Omental fat pad (tissue), 4 donors: ENCODE measurements around the gene SLC25A19. TPM values are rescaled to one million over a fixed set of nuclear protein-coding genes. Genes with fewer than 3 reads are reported as not detected.
"Not testable (repeated sequence)": the region's sequence is repeated elsewhere in the genome, so short reads cannot be mapped to it uniquely, and the experiment has no call there.

Experiments
- ATAC-seq: fragments of 150-250 bp; one replicate; pipeline ENCODE4 v1.9.1; 2016; ENCODE audit warnings: mild to moderate bottlenecking, moderate library complexity; ENCODE audit not compliant: low FRiP score
- DNase-seq: peaks from one replicate; pipeline ENCODE4 v3.0.0-alpha.2; 2019; ENCODE audit warnings: low spot score
- total RNA-seq, 4 donors: library from RNA; depleted of rRNA; stranded (reverse); fragments of >200 nt; gene quantifications; one replicate each; pipeline ENCODE4 v1.1.0, GENCODE V29; 2016
- TF ChIP-seq, protein P1 (sequence below), 3 donors: fragments of 450-650 bp; IDR thresholded peaks; one replicate each; pipeline ENCODE4 v1.5.1; 2016 to 2017; ENCODE audit warnings: antibody characterized with exemption in 3 of 3, mild to moderate bottlenecking in 3 of 3, moderate library complexity in 2 of 3

SLC25A19 gene
- total RNA-seq, 4 donors from 2014 or later, result 14.2 to 30.4 (median 19.5) TPM

DNA sequence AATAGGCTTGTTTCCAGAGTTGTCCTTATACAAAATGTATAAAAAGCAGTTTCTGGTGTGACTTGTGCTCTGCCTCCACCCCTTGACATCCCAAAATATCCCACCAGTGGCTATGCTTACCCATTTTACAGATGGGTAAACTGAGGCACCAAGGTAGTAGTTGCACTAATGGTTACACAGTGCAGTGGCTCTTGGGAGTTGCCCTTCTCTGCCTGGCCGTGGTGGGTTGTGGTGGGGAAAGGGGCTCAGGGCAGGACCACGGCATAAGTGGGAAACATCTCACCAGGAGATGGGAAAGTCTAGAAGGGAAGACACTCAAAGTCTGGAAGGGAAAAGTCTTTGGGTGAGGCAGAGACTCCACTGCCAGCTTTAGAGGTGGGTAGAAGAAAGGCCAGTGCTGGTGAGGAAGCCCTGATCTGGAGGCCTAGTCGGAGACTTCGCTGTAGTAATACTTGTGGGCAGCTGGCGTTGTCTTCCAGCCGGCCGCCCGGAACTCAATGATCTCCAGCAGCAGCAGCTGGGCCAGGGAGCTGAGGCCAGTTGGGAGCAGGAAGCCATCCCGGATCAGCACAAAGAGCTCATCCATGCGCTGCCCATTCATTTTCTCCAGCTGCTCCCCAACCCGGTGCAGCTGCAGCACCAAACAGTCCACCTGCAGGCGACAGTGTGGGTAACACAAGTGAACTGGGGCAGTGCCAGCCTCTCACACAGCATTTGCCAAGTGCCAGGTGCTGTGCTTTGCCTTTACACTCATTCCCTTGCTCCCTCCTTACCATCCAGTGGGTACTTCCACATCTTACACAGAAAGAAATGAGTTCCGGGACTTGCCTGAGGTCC is 22.7 kb downstream of the SLC25A19 start:
- ATAC-seq, result no peak
- TF ChIP-seq, protein P1, sequence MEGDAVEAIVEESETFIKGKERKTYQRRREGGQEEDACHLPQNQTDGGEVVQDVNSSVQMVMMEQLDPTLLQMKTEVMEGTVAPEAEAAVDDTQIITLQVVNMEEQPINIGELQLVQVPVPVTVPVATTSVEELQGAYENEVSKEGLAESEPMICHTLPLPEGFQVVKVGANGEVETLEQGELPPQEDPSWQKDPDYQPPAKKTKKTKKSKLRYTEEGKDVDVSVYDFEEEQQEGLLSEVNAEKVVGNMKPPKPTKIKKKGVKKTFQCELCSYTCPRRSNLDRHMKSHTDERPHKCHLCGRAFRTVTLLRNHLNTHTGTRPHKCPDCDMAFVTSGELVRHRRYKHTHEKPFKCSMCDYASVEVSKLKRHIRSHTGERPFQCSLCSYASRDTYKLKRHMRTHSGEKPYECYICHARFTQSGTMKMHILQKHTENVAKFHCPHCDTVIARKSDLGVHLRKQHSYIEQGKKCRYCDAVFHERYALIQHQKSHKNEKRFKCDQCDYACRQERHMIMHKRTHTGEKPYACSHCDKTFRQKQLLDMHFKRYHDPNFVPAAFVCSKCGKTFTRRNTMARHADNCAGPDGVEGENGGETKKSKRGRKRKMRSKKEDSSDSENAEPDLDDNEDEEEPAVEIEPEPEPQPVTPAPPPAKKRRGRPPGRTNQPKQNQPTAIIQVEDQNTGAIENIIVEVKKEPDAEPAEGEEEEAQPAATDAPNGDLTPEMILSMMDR (IDR thresholded peaks at IDR 0.05), result no peak
- DNase-seq, result no peak

DNA sequence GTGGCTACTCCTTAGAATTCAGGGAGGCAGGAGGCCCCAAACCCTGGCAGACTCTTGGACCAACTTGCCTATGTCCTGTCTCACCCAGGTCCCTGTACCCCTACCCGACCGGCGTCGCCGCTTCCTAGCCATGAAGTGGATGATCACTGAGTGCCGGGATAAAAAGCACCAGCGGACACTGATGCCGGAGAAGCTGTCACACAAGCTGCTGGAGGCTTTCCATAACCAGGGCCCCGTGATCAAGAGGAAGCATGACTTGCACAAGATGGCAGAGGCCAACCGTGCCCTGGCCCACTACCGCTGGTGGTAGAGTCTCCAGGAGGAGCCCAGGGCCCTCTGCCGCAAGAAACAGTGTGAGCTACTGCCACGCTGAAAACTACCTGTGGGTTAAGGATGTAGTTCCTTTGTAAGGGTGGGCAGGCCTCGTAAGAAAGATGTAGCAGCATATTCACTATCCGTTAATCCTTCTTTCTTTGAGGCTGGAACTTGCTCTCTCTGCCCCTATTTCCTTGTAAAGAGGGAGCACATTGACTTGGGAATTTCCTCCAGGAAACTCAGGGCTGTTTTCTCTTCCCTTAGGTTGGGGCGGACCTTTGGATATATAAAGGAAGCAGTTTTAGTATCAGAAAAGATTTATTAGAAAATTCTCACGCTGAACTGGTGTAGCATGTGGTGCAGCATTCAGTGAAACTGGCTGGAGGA is 23.5 kb downstream of the SLC25A19 start:
- DNase-seq (no peak), ATAC-seq (no peak)
- TF ChIP-seq, protein P1 (IDR thresholded peaks at IDR 0.05), result no peak

DNA sequence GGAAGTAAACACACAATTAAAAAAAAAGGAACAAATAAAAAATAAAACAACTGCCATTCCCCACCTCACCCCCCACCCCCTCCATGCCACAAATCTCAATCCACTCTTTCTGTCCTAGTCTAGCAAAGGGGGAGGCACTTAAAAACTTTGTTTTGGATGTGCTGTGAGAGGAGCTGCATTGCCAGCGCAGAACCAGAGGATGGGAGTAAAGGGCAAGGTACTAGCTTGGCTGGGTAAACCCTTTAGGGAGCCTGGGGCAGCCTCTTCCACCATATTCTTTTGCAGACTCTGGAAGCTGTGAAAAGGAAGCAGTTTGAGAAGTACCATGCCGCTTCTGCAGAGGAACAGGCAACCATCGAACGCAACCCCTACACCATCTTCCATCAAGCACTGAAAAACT is 26.2 kb downstream of the SLC25A19 start:
- ATAC-seq (no peak), DNase-seq (no peak)
- TF ChIP-seq, protein P1 (IDR thresholded peaks at IDR 0.05), result no peak

DNA sequence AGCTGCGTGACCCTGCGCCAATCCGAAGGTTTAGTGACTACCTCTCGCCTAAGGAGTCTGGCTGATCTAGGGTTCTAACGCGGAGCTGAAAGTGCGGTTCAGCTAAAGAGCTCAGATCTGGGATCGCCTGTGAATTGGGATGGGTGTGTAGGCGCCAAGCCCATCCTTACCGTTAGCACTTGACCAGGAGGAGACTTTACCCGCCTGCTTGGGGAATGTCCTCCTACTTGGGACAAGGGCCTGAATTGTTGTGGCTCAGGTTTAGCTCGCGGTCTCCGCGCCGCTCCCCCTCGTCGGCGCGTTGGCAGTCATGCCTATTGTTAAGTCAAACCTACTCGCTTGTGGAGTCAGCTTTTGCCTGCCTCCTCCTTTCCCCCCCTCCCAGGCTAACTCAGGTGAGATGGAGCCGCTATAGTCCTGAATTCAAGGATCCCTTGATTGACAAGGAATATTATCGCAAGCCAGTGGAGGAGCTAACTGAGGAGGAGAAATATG is 27.1 kb downstream of the SLC25A19 start:
- ATAC-seq, result peak; percentile 13
- TF ChIP-seq, protein P1 (IDR thresholded peaks at IDR 0.05), result no peak
- no peak for DNase-seq

DNA sequence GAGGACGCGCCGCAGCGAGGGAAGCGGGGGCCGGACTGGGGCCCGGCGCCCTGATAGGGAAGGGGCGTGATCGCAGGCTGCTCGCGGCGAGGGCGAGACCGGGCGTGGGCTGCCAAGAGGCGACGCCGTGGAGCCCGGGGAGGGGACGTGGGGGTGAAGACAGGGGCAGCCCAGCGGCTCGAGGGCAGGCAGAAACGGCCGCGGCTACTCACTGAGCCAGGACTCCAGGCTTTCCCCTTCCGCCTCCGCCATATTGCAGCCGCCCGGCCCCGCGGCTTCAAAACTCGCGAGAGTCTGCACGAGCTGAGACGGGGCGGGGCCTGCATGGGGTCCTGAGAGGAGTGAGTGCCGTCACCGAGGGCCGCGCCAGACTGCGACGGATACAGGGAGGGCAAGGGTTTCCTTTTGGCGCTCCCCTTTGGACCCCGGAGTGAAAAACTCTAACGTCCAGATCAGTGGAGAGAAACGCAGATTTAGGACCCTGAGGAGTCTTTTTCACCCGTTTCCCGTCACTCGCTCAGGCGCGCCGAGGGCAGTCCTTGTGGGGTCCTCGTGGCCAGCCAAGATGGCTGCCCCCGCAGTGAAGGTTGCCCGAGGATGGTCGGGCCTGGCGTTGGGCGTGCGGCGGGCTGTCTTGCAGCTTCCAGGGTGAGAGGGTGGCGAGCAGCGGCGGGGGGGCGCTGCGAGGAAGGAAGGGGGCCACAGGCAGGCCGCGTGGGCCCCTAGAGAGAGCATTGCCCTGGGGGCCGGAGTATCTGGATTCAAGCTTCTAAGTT is 27.7 kb downstream of the SLC25A19 start, which contains the start of the genes GGA3 and MRPS7:
GGA3 (minus strand) TSS at position 271 of the 776 bp plus-strand sequence; CDS start at position 252, 19 bp downstream.
MRPS7 (plus strand) TSS at position 544 of the 776 bp plus-strand sequence; CDS start at position 566, 22 bp downstream.
- peak; percentile 87 for DNase-seq
- ATAC-seq, result peak; percentile 90
- TF ChIP-seq, protein P1 (IDR thresholded peaks at IDR 0.05), result no peak

DNA sequence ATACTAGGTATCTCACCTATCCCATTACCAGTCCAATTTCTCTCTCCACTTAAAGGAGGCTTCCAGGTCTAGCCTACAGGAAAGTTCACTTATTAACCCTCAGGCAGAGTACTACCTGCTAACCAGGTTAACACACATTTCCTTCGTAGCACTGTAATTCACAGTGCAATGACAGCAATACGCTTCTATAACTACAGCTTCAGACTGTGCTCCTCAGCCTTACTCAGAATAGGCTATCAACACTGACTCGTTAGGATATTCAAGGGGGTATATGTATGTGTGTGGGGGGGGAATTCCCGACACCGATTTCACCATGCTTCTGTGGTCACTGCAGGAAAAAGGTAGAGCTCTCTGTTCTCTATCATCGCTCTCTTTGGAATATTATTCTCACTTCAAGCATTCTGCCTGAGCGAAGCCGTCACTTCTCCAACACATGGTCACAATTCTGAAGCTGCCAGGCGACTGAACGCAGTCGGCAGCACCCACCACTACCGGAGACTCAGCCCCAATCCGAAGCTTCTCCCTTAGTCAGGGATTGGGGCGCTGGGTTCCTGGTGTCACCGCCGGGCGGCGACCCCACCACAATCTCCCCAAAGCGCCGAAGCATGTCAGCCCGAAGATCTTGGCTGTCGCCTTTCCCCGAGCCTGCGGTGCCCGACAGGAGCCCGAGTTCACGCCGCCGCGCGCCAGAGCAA is 28.4 kb downstream of the SLC25A19 start:
- peak; percentile 25 for ATAC-seq
- DNase-seq, result no peak
- TF ChIP-seq, protein P1 (IDR thresholded peaks at IDR 0.05), result no peak

DNA sequence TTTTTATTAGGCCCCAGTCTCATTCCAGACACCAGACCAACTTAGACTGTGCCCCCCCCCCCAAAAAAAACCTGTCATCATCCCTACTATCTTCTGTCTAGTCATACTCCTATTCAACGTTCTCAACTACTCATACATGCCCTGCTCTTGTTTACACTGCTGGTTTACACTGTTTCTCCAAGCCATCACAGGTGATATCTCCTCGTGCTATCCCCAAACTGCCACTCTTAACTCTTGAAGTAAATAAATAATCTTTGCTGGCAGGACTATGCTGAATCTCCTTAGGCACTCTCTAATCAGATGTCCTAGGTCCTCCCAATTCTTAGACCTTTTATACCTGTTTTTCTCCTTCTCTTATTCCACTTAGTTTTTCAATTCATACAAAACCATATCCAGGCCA is 32.0 kb downstream of the SLC25A19 start:
- not testable (repeated sequence) for DNase-seq, ATAC-seq

DNA sequence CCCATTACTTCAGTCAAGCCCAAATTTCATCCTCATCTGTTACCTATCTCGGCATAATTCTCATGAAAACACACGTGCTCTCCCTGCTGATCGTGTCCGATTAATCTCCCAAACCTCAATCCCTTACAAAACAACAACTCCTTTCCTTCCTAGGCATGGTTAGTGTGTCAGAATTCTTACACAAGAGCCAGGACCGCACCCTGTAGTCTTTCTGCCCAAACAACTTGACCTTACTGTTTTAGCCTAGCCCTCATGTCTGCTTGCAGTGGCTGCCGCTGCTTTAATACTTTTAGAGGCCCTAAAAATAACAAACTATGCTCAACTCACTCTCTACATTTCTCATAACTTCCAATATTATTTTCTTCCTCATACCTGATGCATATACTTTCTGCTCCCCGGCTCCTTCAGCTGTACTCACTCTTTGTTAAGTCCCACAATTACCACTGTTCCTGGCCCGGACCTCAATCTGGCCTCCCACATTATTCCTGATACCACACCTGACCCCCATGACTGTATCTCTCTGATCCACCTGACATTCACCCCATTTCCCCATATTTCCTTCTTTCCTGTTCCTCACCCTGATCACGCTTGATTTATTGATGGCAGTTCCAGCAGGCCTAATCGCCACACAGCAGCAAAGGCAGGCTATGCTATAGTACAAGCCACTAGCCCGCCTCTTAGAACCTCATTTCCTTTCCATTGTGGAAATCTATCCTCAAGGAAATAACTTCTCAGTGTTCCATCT is 33.1 kb downstream of the SLC25A19 start:
- not testable (repeated sequence) for ATAC-seq, DNase-seq
